ENCODE measurements around the gene STARD9. TPM values are rescaled to one million over a fixed set of nuclear protein-coding genes. Genes with fewer than 3 reads are reported as not detected.

Gene STARD9
- total RNA-seq, 1 experiment from 2014 or later, result 0.92 TPM

DNA sequence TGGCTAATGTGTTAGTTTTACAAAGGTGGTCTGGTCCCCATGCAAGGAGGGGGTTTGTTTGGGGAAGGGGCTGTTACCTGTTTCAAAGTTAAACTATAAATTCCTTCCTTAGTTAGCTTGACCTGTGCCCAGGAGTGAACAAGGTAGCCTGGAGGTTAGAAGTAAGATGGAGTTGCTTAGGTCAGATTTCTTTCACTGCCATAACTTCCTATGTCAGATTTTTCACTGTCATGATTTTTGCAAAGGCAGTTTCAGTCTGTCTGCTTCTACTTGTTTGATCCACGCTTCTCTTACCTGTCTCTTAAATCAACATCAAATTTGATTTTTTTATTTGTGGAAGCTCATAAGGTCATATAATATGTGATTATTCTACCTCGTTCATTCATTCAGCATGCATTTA, 28.6 kb downstream of the STARD9 start:
- Mint-ChIP-seq H3K9me3 (ENCODE audit: low read depth, unreplicated experiment) (peaks cover 2% of the 10 kb centered on the region), H3K27ac (ENCODE audit: unreplicated experiment) (no peak overlapping the region), H3K4me1 (ENCODE audit: low read depth, unreplicated experiment) (no peaks in the 10 kb centered on the region), H3K4me3 (ENCODE audit: low read depth, unreplicated experiment) (no peak overlapping the region), H3K27me3 (ENCODE audit: unreplicated experiment) (no peaks in the 10 kb centered on the region), H3K36me3 (ENCODE audit: insufficient read depth, unreplicated experiment) (no peaks in the 10 kb centered on the region)
- intact Hi-C loops (cut with micrococcal nuclease; ENCODE audit: unreplicated experiment), result no loop called here
- CTCF ChIA-PET, result no interaction called here
- BruUV-seq (replicated peaks), result no TSS peak
- TF ChIP-seq, protein P1, sequence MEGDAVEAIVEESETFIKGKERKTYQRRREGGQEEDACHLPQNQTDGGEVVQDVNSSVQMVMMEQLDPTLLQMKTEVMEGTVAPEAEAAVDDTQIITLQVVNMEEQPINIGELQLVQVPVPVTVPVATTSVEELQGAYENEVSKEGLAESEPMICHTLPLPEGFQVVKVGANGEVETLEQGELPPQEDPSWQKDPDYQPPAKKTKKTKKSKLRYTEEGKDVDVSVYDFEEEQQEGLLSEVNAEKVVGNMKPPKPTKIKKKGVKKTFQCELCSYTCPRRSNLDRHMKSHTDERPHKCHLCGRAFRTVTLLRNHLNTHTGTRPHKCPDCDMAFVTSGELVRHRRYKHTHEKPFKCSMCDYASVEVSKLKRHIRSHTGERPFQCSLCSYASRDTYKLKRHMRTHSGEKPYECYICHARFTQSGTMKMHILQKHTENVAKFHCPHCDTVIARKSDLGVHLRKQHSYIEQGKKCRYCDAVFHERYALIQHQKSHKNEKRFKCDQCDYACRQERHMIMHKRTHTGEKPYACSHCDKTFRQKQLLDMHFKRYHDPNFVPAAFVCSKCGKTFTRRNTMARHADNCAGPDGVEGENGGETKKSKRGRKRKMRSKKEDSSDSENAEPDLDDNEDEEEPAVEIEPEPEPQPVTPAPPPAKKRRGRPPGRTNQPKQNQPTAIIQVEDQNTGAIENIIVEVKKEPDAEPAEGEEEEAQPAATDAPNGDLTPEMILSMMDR (IDR thresholded peaks at IDR 0.05; ENCODE audit: unreplicated experiment), result no peak
- DNase-seq, result no peak

DNA sequence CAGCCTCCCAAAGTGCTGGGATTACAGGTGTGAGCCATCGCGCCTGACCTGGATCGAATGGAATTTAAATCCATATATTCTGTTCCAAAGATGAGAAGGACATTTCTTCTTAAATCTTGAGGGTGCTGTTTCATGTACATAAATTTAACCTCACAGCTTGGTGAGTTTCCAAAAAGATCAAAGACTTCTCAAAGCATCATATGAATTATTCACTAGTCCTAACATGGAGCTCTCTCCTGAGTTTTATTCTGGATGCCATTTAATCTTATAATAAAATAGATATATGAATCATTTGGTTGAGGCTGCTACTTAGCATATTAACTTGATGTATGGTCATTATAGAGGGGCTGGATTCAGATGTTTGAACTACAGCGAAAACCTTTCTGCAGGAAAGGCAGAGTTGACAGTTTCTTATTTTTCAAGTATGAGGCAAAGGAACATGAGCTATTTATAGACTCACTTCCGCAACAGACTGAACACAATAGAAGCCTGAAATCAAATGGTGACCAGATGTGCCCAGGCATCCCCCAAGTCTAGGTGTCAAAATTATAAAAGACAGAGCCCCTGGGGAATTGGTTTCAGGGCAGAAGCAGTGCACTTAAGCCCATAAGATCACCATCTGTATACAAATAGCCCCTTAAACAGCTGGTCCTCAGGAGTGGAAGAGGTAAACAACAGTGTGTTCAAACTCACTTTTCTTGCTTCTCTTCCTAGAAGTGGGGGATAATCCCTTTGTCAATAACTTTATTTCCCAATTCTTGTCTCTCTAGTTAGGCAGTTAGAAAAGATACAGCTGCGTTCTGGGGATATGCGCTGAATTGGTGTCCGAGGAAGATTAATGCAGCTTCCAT, 29.7 kb downstream of the STARD9 start:
- BruUV-seq (replicated peaks), result no TSS peak
- TF ChIP-seq, protein P1 (IDR thresholded peaks at IDR 0.05; ENCODE audit: unreplicated experiment), result no peak
- CTCF ChIA-PET, result no interaction called here

DNA sequence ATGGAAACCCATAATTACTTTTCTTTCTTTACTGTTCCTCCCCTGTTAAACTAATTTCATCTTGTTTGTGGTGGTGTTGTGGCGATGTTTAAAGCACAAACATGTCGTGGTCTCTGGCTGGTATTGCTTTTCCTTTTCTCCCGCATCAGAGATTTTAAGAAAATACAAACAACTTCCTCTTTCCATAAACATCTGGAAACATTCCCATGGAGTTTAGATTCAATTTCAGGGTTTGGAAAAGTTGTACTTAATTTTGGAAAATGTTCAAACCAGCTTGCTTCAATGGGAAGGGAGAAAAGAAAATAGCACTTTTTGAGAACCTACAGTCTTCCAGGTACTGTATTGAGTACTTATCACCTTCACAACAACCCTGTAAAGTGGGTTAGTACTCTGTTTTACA, 30.4 kb downstream of the STARD9 start:
- Mint-ChIP-seq H3K27me3 (ENCODE audit: unreplicated experiment) (no peaks in the 10 kb centered on the region), H3K9me3 (ENCODE audit: low read depth, unreplicated experiment) (peaks cover 2% of the 10 kb centered on the region), H3K4me3 (ENCODE audit: low read depth, unreplicated experiment) (no peak overlapping the region), H3K36me3 (ENCODE audit: insufficient read depth, unreplicated experiment) (no peaks in the 10 kb centered on the region), H3K4me1 (ENCODE audit: low read depth, unreplicated experiment) (no peaks in the 10 kb centered on the region), H3K27ac (ENCODE audit: unreplicated experiment) (no peak overlapping the region)
- TF ChIP-seq, protein P1 (IDR thresholded peaks at IDR 0.05; ENCODE audit: unreplicated experiment), result no peak
- CTCF ChIA-PET, result no interaction called here
- DNase-seq, result no peak
- intact Hi-C loops (cut with micrococcal nuclease; ENCODE audit: unreplicated experiment), result no loop called here
- BruUV-seq (replicated peaks), result no TSS peak

More for the DNA sequence above, 29.7 kb downstream of the STARD9 start:
- H3K4me1 Mint-ChIP-seq (ENCODE audit: low read depth, unreplicated experiment), result no peaks in the 10 kb centered on the region
- peaks cover 2% of the 10 kb centered on the region for H3K9me3 Mint-ChIP-seq (ENCODE audit: low read depth, unreplicated experiment)
- no peak overlapping the region for H3K4me3 Mint-ChIP-seq (ENCODE audit: low read depth, unreplicated experiment)
- no peaks in the 10 kb centered on the region for H3K27me3 Mint-ChIP-seq (ENCODE audit: unreplicated experiment)
- no peaks in the 10 kb centered on the region for H3K36me3 Mint-ChIP-seq (ENCODE audit: insufficient read depth, unreplicated experiment)
- DNase-seq, result no peak
- no peak overlapping the region for H3K27ac Mint-ChIP-seq (ENCODE audit: unreplicated experiment)
- intact Hi-C loops (cut with micrococcal nuclease; ENCODE audit: unreplicated experiment), result no loop called here

DNA sequence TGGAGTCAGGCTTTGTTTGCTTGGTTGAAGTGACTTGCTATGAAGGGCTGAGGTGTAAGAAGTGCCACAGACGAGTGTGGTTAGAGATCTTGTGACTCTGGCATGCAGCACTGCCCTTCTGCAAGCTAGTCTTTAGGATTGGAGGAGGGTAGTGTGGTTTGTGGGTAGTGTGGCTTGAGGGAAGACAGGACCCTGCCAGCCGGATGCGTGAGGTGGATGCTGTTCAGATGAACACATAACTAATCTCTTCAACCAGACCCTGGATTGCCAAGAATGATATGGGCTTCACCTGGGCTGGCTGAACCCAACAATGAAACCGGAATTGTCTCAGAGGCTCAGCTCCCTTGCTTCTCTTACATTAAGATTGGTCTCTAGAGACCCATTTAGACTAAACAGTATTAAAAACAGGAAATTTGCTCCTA, 32.7 kb downstream of the STARD9 start:
- no TSS peak for BruUV-seq (replicated peaks)
- no peak for DNase-seq
- Mint-ChIP-seq H3K27me3 (ENCODE audit: unreplicated experiment) (no peaks in the 10 kb centered on the region), H3K4me3 (ENCODE audit: low read depth, unreplicated experiment) (no peak overlapping the region), H3K27ac (ENCODE audit: unreplicated experiment) (no peak overlapping the region), H3K36me3 (ENCODE audit: insufficient read depth, unreplicated experiment) (no peaks in the 10 kb centered on the region), H3K9me3 (ENCODE audit: low read depth, unreplicated experiment) (no peaks in the 10 kb centered on the region), H3K4me1 (ENCODE audit: low read depth, unreplicated experiment) (no peaks in the 10 kb centered on the region)
- CTCF ChIA-PET, result no interaction called here
- TF ChIP-seq, protein P1 (IDR thresholded peaks at IDR 0.05; ENCODE audit: unreplicated experiment), result no peak
- intact Hi-C loops (cut with micrococcal nuclease; ENCODE audit: unreplicated experiment), result no loop called here

Data from Calu3 (cell line).